Effector memory CD8-positive, alpha-beta T cell (primary cell): ENCODE data around the gene DOCK9.
A peak's percentile ranks its signal among the peaks of the same experiment; 100 is the strongest.
"Not testable (repeated sequence)": the region's sequence is repeated elsewhere in the genome, so short reads cannot be mapped to it uniquely, and the experiment has no call there.

ENCODE experiments used
- ATAC-seq: fragments of 150-1000 bp; cut with Tn5 transposase; replicated peaks from 2 replicates; pipeline ENCODE4 v1.10.0; 2021; ENCODE audit warnings: mild to moderate bottlenecking, moderate library complexity
- DNase-seq, 3 experiments: peaks; one replicate each; pipeline ENCODE4 v3.0.0; 2021
- H3K27ac Mint-ChIP-seq, 2 donors: one replicate each; pipeline ENCODE4 v1.8.0; 2022; ENCODE audit warnings: mild to moderate bottlenecking in 2 of 2, mixed read lengths in 2 of 2, moderate library complexity in 2 of 2
- H3K27me3 Mint-ChIP-seq, 2 donors: one replicate each; pipeline ENCODE4 v1.8.0; 2022; ENCODE audit warnings: mixed read lengths in 2 of 2
- H3K36me3 Mint-ChIP-seq: one replicate; pipeline ENCODE4 v1.8.0; 2022; ENCODE audit warnings: mild to moderate bottlenecking, moderate library complexity, mixed read lengths; ENCODE audit not compliant: insufficient read depth
- H3K4me1 Mint-ChIP-seq, 2 donors: one replicate each; pipeline ENCODE4 v1.8.0; 2022; ENCODE audit warnings: low read depth in 2 of 2, mixed read lengths in 2 of 2
- H3K4me3 Mint-ChIP-seq, 2 donors: one replicate each; pipeline ENCODE4 v1.8.0; 2022; ENCODE audit warnings: mild to moderate bottlenecking in 2 of 2, mixed read lengths in 2 of 2, moderate library complexity in 2 of 2
- H3K9me3 Mint-ChIP-seq, 2 donors: one replicate each; pipeline ENCODE4 v1.8.0; 2022; ENCODE audit warnings: mixed read lengths in 2 of 2

DOCK9 gene

GRCh38 chr13:98827449-98827848 lies 150.4 kb downstream of the DOCK9 start:
- Mint-ChIP-seq H3K36me3 (peaks cover 37% of the 10 kb centered on the region), H3K4me1 (peaks cover 0 to 2% of the 10 kb centered on the region in 2 donors), H3K4me3 (no peak overlapping the region), H3K9me3 (no peaks in the 10 kb centered on the region), H3K27ac (no peak overlapping the region), H3K27me3 (no peaks in the 10 kb centered on the region)
- DNase-seq (no peak), ATAC-seq (no peak)

- H3K4me1 Mint-ChIP-seq: no peaks in the 10 kb centered on the region
- DNase-seq: no peak
- H3K27me3 Mint-ChIP-seq: no peaks in the 10 kb centered on the region
- no peak overlapping the region for H3K4me3 Mint-ChIP-seq
- ATAC-seq: no peak
- H3K27ac Mint-ChIP-seq: no peak overlapping the region
- peaks cover 37% of the 10 kb centered on the region for H3K36me3 Mint-ChIP-seq
- no peaks in the 10 kb centered on the region for H3K9me3 Mint-ChIP-seq
Observed at GRCh38 chr13:98826146-98826545, 151.7 kb downstream of the DOCK9 start.

DNA sequence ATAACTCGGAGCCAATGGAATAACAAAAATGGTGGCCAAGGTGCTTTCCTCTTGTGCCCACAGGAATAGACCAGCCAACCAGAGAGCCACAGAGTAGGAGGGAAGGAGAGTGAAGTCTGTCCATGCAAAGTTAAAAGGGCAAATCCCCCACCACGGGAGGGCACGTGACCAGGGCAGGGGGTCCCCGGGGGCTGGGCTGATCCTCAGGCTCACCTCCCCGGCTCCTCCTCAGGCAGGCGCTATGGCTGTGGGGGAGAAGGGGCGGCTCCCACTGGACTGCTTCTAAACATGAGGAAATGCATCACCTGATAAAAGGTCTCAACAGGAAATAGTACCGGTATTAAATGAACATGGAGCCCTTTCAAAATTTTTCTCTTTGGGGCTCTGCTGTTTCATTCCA lies 152.2 kb downstream of the DOCK9 start:
- peak overlapping the region in 1 of 2 donors; percentile 54 for H3K27ac Mint-ChIP-seq
- ATAC-seq (no peak), DNase-seq (no peak)
- H3K36me3 Mint-ChIP-seq: peaks cover 37% of the 10 kb centered on the region
- no peaks in the 10 kb centered on the region for H3K4me1 Mint-ChIP-seq
- H3K4me3 Mint-ChIP-seq: no peak overlapping the region
- no peaks in the 10 kb centered on the region for H3K27me3 Mint-ChIP-seq
- H3K9me3 Mint-ChIP-seq: no peaks in the 10 kb centered on the region

GRCh38 chr13:98824376-98825160 lies 153.3 kb downstream of the DOCK9 start:
- Mint-ChIP-seq H3K9me3 (no peaks in the 10 kb centered on the region), H3K4me3 (no peak overlapping the region), H3K4me1 (no peaks in the 10 kb centered on the region), H3K27ac (peak overlapping the region in 1 of 2 donors; percentile 22), H3K27me3 (no peaks in the 10 kb centered on the region), H3K36me3 (peaks cover 42% of the 10 kb centered on the region)
- DNase-seq (no peak), ATAC-seq (no peak)

DNA sequence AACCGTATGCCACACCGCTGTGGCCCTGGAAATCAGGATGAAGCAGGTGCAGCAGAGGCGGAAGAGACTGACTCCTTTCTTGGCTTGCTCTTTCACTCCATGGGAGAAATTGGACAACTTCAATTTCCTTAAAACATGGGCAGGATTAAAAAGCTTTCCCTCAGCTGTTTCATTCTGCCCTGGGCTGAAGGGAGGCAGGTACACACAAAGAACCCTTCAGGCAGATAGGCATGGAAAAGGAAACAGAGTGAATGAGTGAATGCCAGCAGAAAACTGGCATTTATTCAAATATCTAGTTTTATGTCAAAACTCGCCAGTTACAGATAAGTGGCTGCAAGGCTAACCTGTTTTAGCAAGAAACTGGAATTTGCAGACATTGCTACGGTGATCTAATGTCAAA lies 154.4 kb downstream of the DOCK9 start:
- Mint-ChIP-seq H3K27me3 (no peaks in the 10 kb centered on the region), H3K4me3 (no peak overlapping the region), H3K27ac (no peak overlapping the region), H3K4me1 (no peaks in the 10 kb centered on the region), H3K36me3 (peaks cover 42% of the 10 kb centered on the region), H3K9me3 (no peaks in the 10 kb centered on the region)
- ATAC-seq (no peak), DNase-seq (no peak)

GRCh38 chr13:98822225-98822606 lies 155.6 kb downstream of the DOCK9 start:
- Mint-ChIP-seq H3K36me3 (peaks cover 38% of the 10 kb centered on the region), H3K4me1 (no peaks in the 10 kb centered on the region), H3K4me3 (no peak overlapping the region), H3K27me3 (no peaks in the 10 kb centered on the region), H3K9me3 (no peaks in the 10 kb centered on the region), H3K27ac (no peak overlapping the region)
- ATAC-seq (no peak), DNase-seq (no peak)

DNA sequence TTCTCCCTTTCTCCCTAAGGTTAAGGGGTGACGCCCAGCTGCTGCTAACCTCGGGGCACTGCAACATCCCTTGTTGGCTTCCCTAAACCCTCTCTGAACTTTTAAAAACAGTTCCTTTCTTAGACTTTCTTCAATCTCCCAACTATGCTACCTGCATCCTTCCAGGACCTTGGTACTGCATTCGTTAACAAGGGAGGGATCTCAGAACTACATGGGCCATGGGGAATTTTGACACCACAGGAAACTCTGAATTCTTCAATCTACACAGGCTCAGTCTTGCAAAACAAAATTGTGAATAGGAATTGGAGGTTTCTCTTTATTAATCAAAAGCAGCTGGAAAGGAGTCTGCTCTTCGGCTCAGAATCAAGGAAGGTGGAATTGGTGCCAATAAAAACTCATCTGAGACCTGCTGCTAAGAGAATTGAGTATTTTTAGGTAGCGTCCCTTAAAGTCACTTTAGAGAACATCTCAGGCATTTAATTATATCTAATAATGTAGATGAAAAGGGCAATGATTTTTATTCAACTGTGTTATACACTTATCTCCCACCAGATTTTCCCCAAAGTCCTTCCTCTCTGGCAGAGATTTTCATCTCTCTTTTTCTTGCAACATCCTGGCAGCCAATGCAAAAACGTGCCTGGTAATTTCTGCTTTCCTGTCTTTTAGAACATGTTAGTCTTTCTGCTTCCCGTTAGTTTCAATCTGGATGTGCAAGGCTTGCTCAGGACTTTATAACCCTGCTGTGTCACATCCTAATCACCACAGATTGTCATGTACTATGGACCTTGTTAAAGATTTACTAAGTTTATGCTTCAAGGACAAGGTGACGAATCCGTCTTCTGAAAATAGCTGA lies 156.3 kb downstream of the DOCK9 start:
- H3K27ac Mint-ChIP-seq: no peak overlapping the region
- H3K4me3 Mint-ChIP-seq: no peak overlapping the region

GRCh38 chr13:98820744-98821371 lies 157.0 kb downstream of the DOCK9 start:
- Mint-ChIP-seq H3K9me3 (no peaks in the 10 kb centered on the region), H3K27me3 (no peaks in the 10 kb centered on the region), H3K27ac (no peak overlapping the region), H3K4me3 (no peak overlapping the region), H3K4me1 (no peaks in the 10 kb centered on the region), H3K36me3 (peaks cover 41% of the 10 kb centered on the region)
- no peak for DNase-seq
- no peak for ATAC-seq

More for the DNA sequence above, 156.3 kb downstream of the DOCK9 start:
- ATAC-seq (no peak), DNase-seq (no peak)
- Mint-ChIP-seq H3K4me1 (no peaks in the 10 kb centered on the region), H3K36me3 (peaks cover 40% of the 10 kb centered on the region), H3K27me3 (no peaks in the 10 kb centered on the region), H3K9me3 (no peaks in the 10 kb centered on the region)

DNA sequence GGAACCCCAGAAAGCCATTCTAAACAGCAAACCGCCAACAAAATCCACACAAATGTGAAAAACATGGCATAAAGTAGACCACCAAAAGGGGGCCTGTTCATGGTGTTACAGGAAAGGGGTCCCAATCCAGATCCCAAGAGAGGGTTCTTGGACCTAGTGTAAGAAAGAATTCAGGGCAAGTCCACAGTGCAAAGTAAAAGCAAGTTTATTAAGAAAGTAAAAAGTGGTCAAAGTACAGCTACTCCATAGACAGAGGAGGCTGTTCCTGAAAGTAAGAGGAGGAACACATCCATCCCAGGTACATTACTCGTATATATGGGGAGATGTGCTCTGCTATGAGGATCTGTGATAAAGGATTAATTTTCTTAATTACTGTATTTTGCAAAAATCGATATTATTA lies 157.6 kb downstream of the DOCK9 start:
- DNase-seq: no peak
- no peak for ATAC-seq
- no peaks in the 10 kb centered on the region for H3K27me3 Mint-ChIP-seq
- no peaks in the 10 kb centered on the region for H3K4me1 Mint-ChIP-seq
- peaks cover 38% of the 10 kb centered on the region for H3K36me3 Mint-ChIP-seq
- no peaks in the 10 kb centered on the region for H3K9me3 Mint-ChIP-seq
- no peak overlapping the region for H3K27ac Mint-ChIP-seq
- H3K4me3 Mint-ChIP-seq: no peak overlapping the region

DNA sequence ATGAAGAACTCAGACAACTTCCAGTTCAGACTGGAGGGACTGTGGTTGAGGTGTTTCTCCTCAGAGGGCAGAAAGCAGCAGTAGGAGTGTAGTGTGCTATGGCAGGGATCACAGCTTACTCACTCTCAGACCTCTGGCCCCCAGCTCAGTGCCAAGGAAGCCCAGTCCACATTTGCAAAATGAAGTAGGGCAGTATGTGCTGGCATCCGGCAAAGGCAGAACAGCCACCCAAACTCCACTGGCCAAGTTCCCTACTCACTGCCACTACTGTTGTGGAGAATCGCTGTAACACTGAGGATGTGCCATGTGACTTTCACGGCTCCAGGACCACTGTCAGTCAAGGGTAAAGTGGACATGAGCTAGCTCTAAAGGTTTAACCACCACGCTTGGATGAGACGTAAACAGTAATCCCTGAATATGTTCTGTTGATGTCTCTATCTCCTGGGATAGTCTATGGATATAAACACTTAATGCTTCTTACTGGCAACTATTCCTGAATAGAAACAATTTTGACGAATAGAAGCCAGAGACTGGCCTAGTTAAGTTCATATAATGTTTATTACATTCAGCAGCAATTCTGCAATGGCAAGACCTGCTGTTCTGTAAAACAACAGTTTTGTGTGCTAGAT lies 158.4 kb downstream of the DOCK9 start:
- ATAC-seq (no peak), DNase-seq (no peak)
- H3K9me3 Mint-ChIP-seq: no peaks in the 10 kb centered on the region
- no peaks in the 10 kb centered on the region for H3K4me1 Mint-ChIP-seq
- no peak overlapping the region for H3K27ac Mint-ChIP-seq
- no peak overlapping the region for H3K4me3 Mint-ChIP-seq
- peaks cover 34% of the 10 kb centered on the region for H3K36me3 Mint-ChIP-seq
- no peaks in the 10 kb centered on the region for H3K27me3 Mint-ChIP-seq

DNA sequence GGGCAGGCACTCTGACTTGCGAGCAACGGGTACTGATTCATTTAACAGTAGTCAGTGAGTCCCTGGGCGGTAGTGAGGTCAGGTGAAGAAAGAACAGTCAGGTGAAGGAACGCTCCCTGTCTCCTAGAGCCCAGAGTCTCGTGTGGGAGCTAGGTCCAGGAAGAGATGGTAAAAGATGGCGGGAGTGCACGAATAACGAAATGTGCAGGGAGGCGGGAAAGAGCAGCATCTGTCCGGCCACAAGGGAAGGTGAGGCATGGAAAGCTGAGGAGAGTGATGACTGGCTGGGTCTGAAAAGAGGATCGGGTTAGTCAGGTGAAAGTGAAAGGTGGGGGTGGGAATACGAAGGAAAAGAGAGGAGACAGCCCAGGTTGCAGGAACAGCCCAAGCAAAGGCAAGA lies 161.5 kb downstream of the DOCK9 start:
- Mint-ChIP-seq H3K27ac (no peak overlapping the region), H3K4me1 (no peaks in the 10 kb centered on the region), H3K9me3 (no peaks in the 10 kb centered on the region), H3K4me3 (no peak overlapping the region), H3K36me3 (peaks cover 26% of the 10 kb centered on the region), H3K27me3 (no peaks in the 10 kb centered on the region)
- no peak for ATAC-seq
- DNase-seq: no peak

DNA sequence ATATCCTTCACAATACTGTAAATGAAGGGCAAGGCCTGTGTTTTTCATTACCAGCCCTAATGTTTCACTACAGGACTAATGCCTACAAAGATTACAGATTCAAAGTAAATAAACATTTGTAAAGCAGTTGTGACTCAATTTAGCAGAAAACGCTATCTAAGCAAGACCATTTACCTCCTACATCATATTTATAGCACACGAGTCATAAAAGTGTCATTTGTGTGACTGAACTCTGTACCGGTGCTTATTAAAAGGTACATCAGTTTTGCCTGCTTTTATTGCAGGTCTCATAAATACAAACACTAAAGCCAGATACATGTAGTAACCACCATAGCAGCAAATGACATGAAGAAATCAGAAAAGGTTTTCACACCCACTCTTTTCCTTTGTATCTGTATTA lies 163.9 kb downstream of the DOCK9 start:
- ATAC-seq (no peak), DNase-seq (no peak)
- Mint-ChIP-seq H3K4me1 (no peaks in the 10 kb centered on the region), H3K27ac (no peak overlapping the region), H3K36me3 (peaks cover 21% of the 10 kb centered on the region), H3K4me3 (no peak overlapping the region), H3K27me3 (no peaks in the 10 kb centered on the region), H3K9me3 (no peaks in the 10 kb centered on the region)

GRCh38 chr13:98812186-98812790 lies 165.6 kb downstream of the DOCK9 start:
- ATAC-seq: not testable (repeated sequence)

More at GRCh38 chr13:98812186-98812790, 165.6 kb downstream of the DOCK9 start:
- H3K4me3 Mint-ChIP-seq, H3K27me3 Mint-ChIP-seq, H3K27ac Mint-ChIP-seq, H3K4me1 Mint-ChIP-seq, DNase-seq, H3K9me3 Mint-ChIP-seq: not testable (repeated sequence)
- H3K36me3 Mint-ChIP-seq: peaks cover 22% of the 10 kb centered on the region
